OCI-LY1 (cell line): ENCODE measurements around the gene JAK1.
A peak's percentile ranks its signal among the peaks of the same experiment; 100 is the strongest.

Experiments
- H2AFZ ChIP-seq: fragments of 200-600 bp; sonication (generic), shearing (Covaris generic); 2 replicates; pipeline ENCODE4 v1.6.0; 2014; ENCODE audit warnings: antibody characterized with exemption, mild to moderate bottlenecking, low read length
- H3F3A ChIP-seq: fragments of 200-600 bp; sonication (generic), shearing (Covaris generic); 2 replicates; pipeline ENCODE4 v1.6.0; 2014; ENCODE audit warnings: mild to moderate bottlenecking, antibody characterized with exemption, low read length, moderate library complexity; ENCODE audit not compliant: insufficient read depth
- H3K27ac ChIP-seq: fragments of 200-600 bp; sonication (generic); 2 replicates; pipeline ENCODE4 v1.5.1; 2014; ENCODE audit warnings: low read length, mixed run types, mild to moderate bottlenecking, low read depth; ENCODE audit not compliant: poor library complexity, severe bottlenecking
- H3K27me3 ChIP-seq: fragments of 200-600 bp; sonication (generic); 2 replicates; pipeline ENCODE4 v1.6.0; 2014; ENCODE audit warnings: antibody characterized with exemption, mild to moderate bottlenecking, low read length, moderate library complexity; ENCODE audit not compliant: insufficient read depth
- H3K36me3 ChIP-seq: fragments of 200-600 bp; sonication (generic); 2 replicates; pipeline ENCODE4 v1.6.1; 2014; ENCODE audit warnings: mild to moderate bottlenecking, antibody characterized with exemption, low read length, moderate library complexity, mixed read lengths; ENCODE audit not compliant: insufficient read depth
- H3K4me1 ChIP-seq: fragments of 200-600 bp; sonication (generic); 2 replicates; pipeline ENCODE4 v1.5.1; 2014; ENCODE audit warnings: mild to moderate bottlenecking, low read length, moderate library complexity; ENCODE audit not compliant: insufficient read depth, severe bottlenecking
- H3K4me2 ChIP-seq: fragments of 200-600 bp; sonication (generic), shearing (Covaris generic); 2 replicates; pipeline ENCODE4 v1.6.1; 2014; ENCODE audit warnings: low read length
- H3K4me3 ChIP-seq: fragments of 200-600 bp; sonication (generic); 2 replicates; pipeline ENCODE4 v1.5.1; 2014; ENCODE audit warnings: low read length, low read depth, mild to moderate bottlenecking, mixed read lengths; ENCODE audit not compliant: poor library complexity, severe bottlenecking
- H3K79me2 ChIP-seq: fragments of 200-600 bp; shearing (Covaris generic); 2 replicates; pipeline ENCODE4 v1.6.1; 2016; ENCODE audit warnings: mixed run types, low read length, mixed read lengths; ENCODE audit not compliant: insufficient read depth
- H3K9ac ChIP-seq: fragments of 200-600 bp; sonication (generic), shearing (Covaris generic); 2 replicates; pipeline ENCODE4 v1.6.1; 2014; ENCODE audit warnings: mild to moderate bottlenecking, low read length, mixed read lengths
- H3K9me2 ChIP-seq: fragments of 200-600 bp; sonication (generic), shearing (Covaris generic); 2 replicates; pipeline ENCODE4 v1.6.1; 2014; ENCODE audit warnings: low read depth, mild to moderate bottlenecking, low read length, mixed read lengths
- H3K9me3 ChIP-seq: fragments of 200-600 bp; shearing (Covaris generic); 2 replicates; pipeline ENCODE4 v1.6.1; 2014; ENCODE audit warnings: low read length, mixed read lengths
- H4K20me1 ChIP-seq: fragments of 200-600 bp; sonication (generic), shearing (Covaris generic); 2 replicates; pipeline ENCODE4 v1.6.0; 2016; ENCODE audit warnings: mild to moderate bottlenecking, low read length; ENCODE audit not compliant: insufficient read depth
- CTCF ChIP-seq: fragments of 200-600 bp; sonication (generic), shearing (Covaris generic); IDR thresholded peaks from 2 replicates; pipeline ENCODE4 v1.5.1; 2017; ENCODE audit warnings: mild to moderate bottlenecking, antibody characterized with exemption, low read length, moderate library complexity, mixed read lengths
- EZH2 ChIP-seq: fragments of 200-600 bp; sonication (generic), shearing (Covaris generic); IDR thresholded peaks from 2 replicates; pipeline ENCODE4 v1.8.0; 2017; ENCODE audit warnings: borderline replicate concordance, mixed run types, mild to moderate bottlenecking, antibody characterized with exemption, low read length, moderate library complexity, mixed read lengths

The JAK1 gene

GRCh38 chr1:64828829-64829228 lies 137.5 kb downstream of the JAK1 start:
- Histone ChIP-seq H3K27ac (no peak overlapping the region), H3K9me3 (no peaks in the 10 kb centered on the region), H2AFZ (no peak overlapping the region), H3K4me1 (no peaks in the 10 kb centered on the region), H3K9ac (no peak overlapping the region), H3K27me3 (no peaks in the 10 kb centered on the region), H3K9me2 (no peaks in the 10 kb centered on the region), H3K79me2 (no peaks in the 10 kb centered on the region), H4K20me1 (no peaks in the 10 kb centered on the region), H3F3A (no peaks in the 10 kb centered on the region), H3K4me2 (no peak overlapping the region), H3K36me3 (peaks cover 15% of the 10 kb centered on the region), H3K4me3 (no peak overlapping the region)
- TF ChIP-seq CTCF (no peak), EZH2 (no peak)

DNA sequence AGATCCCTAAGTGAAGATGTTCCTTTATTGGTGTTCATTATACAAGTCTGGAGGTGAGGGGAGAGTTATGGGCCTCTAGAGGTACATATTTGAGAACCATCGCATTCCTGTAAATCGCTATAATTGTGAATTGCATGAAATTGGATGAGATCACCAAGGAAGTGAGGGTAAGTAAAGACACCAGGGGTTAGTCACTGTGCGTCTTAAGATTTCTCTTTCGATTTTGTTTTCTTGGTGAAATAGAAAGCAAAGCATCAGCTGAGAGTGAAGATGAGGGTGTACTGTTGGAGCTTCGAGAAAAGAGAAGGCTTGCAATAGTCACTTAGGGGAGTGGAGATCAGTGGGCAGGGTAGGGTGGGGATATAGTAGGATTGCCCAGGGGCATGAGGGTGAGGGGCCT lies 139.4 kb downstream of the JAK1 start:
- no peaks in the 10 kb centered on the region for H3K9me3 ChIP-seq
- TF ChIP-seq EZH2, result no peak
- no peak for TF ChIP-seq CTCF
- H4K20me1 ChIP-seq, result no peaks in the 10 kb centered on the region
- no peak overlapping the region for H3K9ac ChIP-seq
- no peak overlapping the region for H2AFZ ChIP-seq
- H3K4me3 ChIP-seq, result no peak overlapping the region
- H3K36me3 ChIP-seq, result no peaks in the 10 kb centered on the region
- no peaks in the 10 kb centered on the region for H3K4me1 ChIP-seq
- no peaks in the 10 kb centered on the region for H3F3A ChIP-seq
- H3K79me2 ChIP-seq, result no peaks in the 10 kb centered on the region
- no peaks in the 10 kb centered on the region for H3K9me2 ChIP-seq
- no peak overlapping the region for H3K4me2 ChIP-seq
- no peak overlapping the region for H3K27ac ChIP-seq
- no peaks in the 10 kb centered on the region for H3K27me3 ChIP-seq

GRCh38 chr1:64823691-64824476 lies 142.5 kb downstream of the JAK1 start:
- Histone ChIP-seq H3K27me3 (no peaks in the 10 kb centered on the region), H3K4me2 (no peak overlapping the region), H2AFZ (no peak overlapping the region), H3K9me3 (no peaks in the 10 kb centered on the region), H3K9me2 (no peaks in the 10 kb centered on the region), H3K79me2 (no peaks in the 10 kb centered on the region), H3K4me3 (no peak overlapping the region), H4K20me1 (no peaks in the 10 kb centered on the region), H3K36me3 (no peaks in the 10 kb centered on the region), H3K4me1 (no peaks in the 10 kb centered on the region), H3K27ac (no peak overlapping the region), H3F3A (no peaks in the 10 kb centered on the region), H3K9ac (no peak overlapping the region)
- no peak for TF ChIP-seq EZH2
- TF ChIP-seq CTCF, result peak; percentile 90
